Type B pancreatic cell (in vitro differentiated cells): ENCODE results near the gene MEF2B. TPM values are rescaled to one million over a fixed set of nuclear protein-coding genes. Genes with fewer than 3 reads are reported as not detected.

Source experiments
- DNase-seq: peaks from one replicate; pipeline ENCODE4 v3.0.0; 2021; ENCODE audit warnings: mixed read lengths; ENCODE audit not compliant: unreplicated experiment; ENCODE audit errors: extremely low spot score
- H3K27ac Mint-ChIP-seq: 2 replicates; pipeline ENCODE4 v1.8.0; 2021; ENCODE audit warnings: mild to moderate bottlenecking, mixed read lengths
- H3K27me3 Mint-ChIP-seq: 2 replicates; pipeline ENCODE4 v1.8.0; 2021; ENCODE audit warnings: mixed read lengths
- H3K36me3 Mint-ChIP-seq: 2 replicates; pipeline ENCODE4 v1.8.0; 2021; ENCODE audit warnings: mixed read lengths
- H3K4me1 Mint-ChIP-seq: one replicate; pipeline ENCODE4 v1.8.0; 2021; ENCODE audit warnings: mixed read lengths; ENCODE audit not compliant: unreplicated experiment
- H3K4me3 Mint-ChIP-seq: 2 replicates; pipeline ENCODE4 v1.8.0; 2021; ENCODE audit warnings: mild to moderate bottlenecking, mixed read lengths
- H3K9me3 Mint-ChIP-seq: 2 replicates; pipeline ENCODE4 v1.8.0; 2021; ENCODE audit warnings: mixed read lengths
- CTCF ChIP-seq: fragments of 200-600 bp; sonication (generic); conservative IDR thresholded peaks from 2 replicates; pipeline ENCODE4 v1.5.0; 2021; ENCODE audit warnings: antibody characterized with exemption, mild to moderate bottlenecking
- long read RNA-seq: library from polyadenylated mRNA; unstranded; transcript quantifications from one replicate; pipeline ENCODE4 v2.0.0, GENCODE V29; 2020
- total RNA-seq: library from RNA; stranded (reverse); gene quantifications from 2 replicates; pipeline ENCODE4 v1.2.1, GENCODE V29; 2021; ENCODE audit warnings: low replicate concordance

MEF2B gene
- total RNA-seq = 1.5 and 1.6 TPM in 2 replicates
- long read RNA-seq, partial matches to known transcripts = 0 of 1 reads
- long read RNA-seq, other reads (novel, unspliced or antisense) = 1 of 1 reads

GRCh38 chr19:19170053-19170872 lies at the start of gene MEF2B:
TSS of gene MEF2B (minus strand) at chr19:19170263. CDS start at chr19:19150735, 19,528 bp downstream.
- DNase-seq = peak; percentile 82
- Mint-ChIP-seq H3K36me3 (no peaks in the 10 kb centered on the region), H3K27me3 (peaks cover 19% of the 10 kb centered on the region), H3K4me1 (peaks cover 9% of the 10 kb centered on the region), H3K4me3 (peak within 1 kb of the TSS; percentile 76), H3K27ac (peak within 1 kb of the TSS; percentile 63), H3K9me3 (no peaks in the 10 kb centered on the region)
- no peak for TF ChIP-seq CTCF

GRCh38 chr19:19218911-19219310 lies 48.8 kb upstream of the MEF2B start:
- no peaks in the 10 kb centered on the region for H3K9me3 Mint-ChIP-seq
- no peak overlapping the region for H3K27ac Mint-ChIP-seq
- H3K27me3 Mint-ChIP-seq = peaks cover 52% of the 10 kb centered on the region
- no peak overlapping the region for H3K4me3 Mint-ChIP-seq
- TF ChIP-seq CTCF = no peak
- H3K4me1 Mint-ChIP-seq = no peaks in the 10 kb centered on the region
- H3K36me3 Mint-ChIP-seq = no peaks in the 10 kb centered on the region
- no peak for DNase-seq

- no peaks in the 10 kb centered on the region for H3K4me1 Mint-ChIP-seq
- no peaks in the 10 kb centered on the region for H3K9me3 Mint-ChIP-seq
- H3K27me3 Mint-ChIP-seq = peaks cover 54% of the 10 kb centered on the region
- peak; percentile 48 for TF ChIP-seq CTCF
- no peak for DNase-seq
- H3K4me3 Mint-ChIP-seq = no peak overlapping the region
- no peak overlapping the region for H3K27ac Mint-ChIP-seq
- no peaks in the 10 kb centered on the region for H3K36me3 Mint-ChIP-seq
Measured at GRCh38 chr19:19217099-19217498, 47.0 kb upstream of the MEF2B start.

- H3K4me1 Mint-ChIP-seq = no peaks in the 10 kb centered on the region
- no peak for DNase-seq
- no peak overlapping the region for H3K4me3 Mint-ChIP-seq
- no peaks in the 10 kb centered on the region for H3K36me3 Mint-ChIP-seq
- no peak for TF ChIP-seq CTCF
- peaks cover 66% of the 10 kb centered on the region for H3K27me3 Mint-ChIP-seq
- H3K9me3 Mint-ChIP-seq = no peaks in the 10 kb centered on the region
- no peak overlapping the region for H3K27ac Mint-ChIP-seq
Measured at GRCh38 chr19:19215792-19216191, 45.7 kb upstream of the MEF2B start.

- H3K4me1 Mint-ChIP-seq = no peaks in the 10 kb centered on the region
- H3K9me3 Mint-ChIP-seq = no peaks in the 10 kb centered on the region
- peaks cover 72% of the 10 kb centered on the region for H3K27me3 Mint-ChIP-seq
- H3K36me3 Mint-ChIP-seq = no peaks in the 10 kb centered on the region
- no peak for TF ChIP-seq CTCF
- H3K27ac Mint-ChIP-seq = no peak overlapping the region
- no peak overlapping the region for H3K4me3 Mint-ChIP-seq
- DNase-seq = peak; percentile 84
Measured at GRCh38 chr19:19214892-19215291, 44.8 kb upstream of the MEF2B start.
